H1 (cell line): Measurements from ENCODE around the gene UVRAG. TPM values are rescaled to one million over a fixed set of nuclear protein-coding genes. Genes with fewer than 3 reads are reported as not detected.

ENCODE experiments used
- CTCF ChIA-PET: fragments of 300-600 bp; sonication (Branson Sonifier 250); formaldehyde crosslinking; loops from one replicate; lab custom pipeline; 2021; ENCODE audit not compliant: partially characterized antibody; lab: Charles Lee
- POLR2A ChIA-PET: fragments of 300-600 bp; sonication (Branson Sonifier 250); formaldehyde crosslinking; loops from one replicate; lab custom pipeline; 2021; ENCODE audit warnings: inconsistent platforms; ENCODE audit not compliant: partially characterized antibody; lab: Charles Lee
- DNase-seq, 2 experiments: peaks; one replicate each; pipeline versions ENCODE4 v3.0.0 to v3.0.0-alpha.2; 2010 to 2022; ENCODE audit warnings: low spot score in 2 of 2, low read depth in 1 of 2, mixed read lengths in 1 of 2
- FAIRE-seq: peaks from 2 replicates; lab custom pipeline; 2011; peaks lifted over from hg19 to GRCh38; lab: Jason Lieb, UNC
- H2AFZ ChIP-seq: 2 replicates; pipeline ENCODE4 v1.8.1; 2012; ENCODE audit warnings: low read length, inconsistent platforms
- H2AK5ac ChIP-seq: 2 replicates; pipeline ENCODE4 v1.6.1; 2013; ENCODE audit warnings: low read depth, low read length
- H2BK120ac ChIP-seq: replicated peaks from 2 replicates; pipeline ENCODE3; 2013; ENCODE audit warnings: low read depth, low read length, inconsistent platforms
- H2BK12ac ChIP-seq: 2 replicates; pipeline ENCODE4 v1.6.1; 2013; ENCODE audit warnings: low read depth, low read length
- H2BK15ac ChIP-seq: 2 replicates; pipeline ENCODE4 v1.6.1; 2013; ENCODE audit warnings: low read length
- H2BK20ac ChIP-seq: 2 replicates; pipeline ENCODE4 v1.6.1; 2013; ENCODE audit warnings: low read length
- H2BK5ac ChIP-seq: 2 replicates; pipeline ENCODE4 v1.6.1; 2013; ENCODE audit warnings: low read depth, low read length
- H3K14ac ChIP-seq: 2 replicates; pipeline ENCODE4 v1.6.1; 2013; ENCODE audit warnings: inconsistent platforms; ENCODE audit not compliant: insufficient read length
- H3K18ac ChIP-seq: 2 replicates; pipeline ENCODE4 v1.6.1; 2013; ENCODE audit warnings: low read length; ENCODE audit errors: extremely low read depth
- H3K23ac ChIP-seq: 2 replicates; pipeline ENCODE4 v1.6.1; 2013; ENCODE audit warnings: inconsistent platforms; ENCODE audit not compliant: insufficient read length
- H3K23me2 ChIP-seq: 2 replicates; pipeline ENCODE4 v1.6.1; 2013; ENCODE audit warnings: low read depth, low read length
- H3K27ac ChIP-seq: 2 replicates; pipeline ENCODE4 v1.6.1; 2011; ENCODE audit warnings: low read depth, low read length, inconsistent platforms
- H3K27me3 ChIP-seq, 4 experiments: replicated peaks in 1 of 4; 1 replicate in 1 of 4; 2 replicates in 3 of 4; pipeline versions ENCODE4 v1.6.1 to v1.8.1; 2011 to 2013; ENCODE audit warnings: low read length in 3 of 4, mild to moderate bottlenecking in 3 of 4, inconsistent platforms in 2 of 4, mixed read lengths in 2 of 4, moderate library complexity in 1 of 4; ENCODE audit not compliant: control insufficient read depth in 3 of 4, insufficient read depth in 3 of 4; ENCODE audit errors: extremely low read depth in 1 of 4
- H3K36me3 ChIP-seq, 4 experiments: 2 replicates each; pipeline versions ENCODE4 v1.6.1 to v1.8.1; 2011 to 2013; ENCODE audit warnings: mild to moderate bottlenecking in 4 of 4, low read length in 3 of 4, moderate library complexity in 2 of 4, control low read depth in 1 of 4, inconsistent platforms in 1 of 4; ENCODE audit not compliant: insufficient read depth in 4 of 4, control insufficient read depth in 2 of 4
- H3K4ac ChIP-seq: replicated peaks from 2 replicates; pipeline ENCODE3; 2013; ENCODE audit warnings: low read length, low read depth, mixed read lengths, inconsistent platforms; ENCODE audit not compliant: insufficient read length
- H3K4me1 ChIP-seq, 4 experiments: replicated peaks in 1 of 4; 1 replicate in 1 of 4; 2 replicates in 3 of 4; pipeline versions ENCODE4 v1.6.1 to v1.8.1; 2011 to 2013; ENCODE audit warnings: low read length in 3 of 4, inconsistent platforms in 2 of 4, mixed read lengths in 1 of 4; ENCODE audit not compliant: insufficient read depth in 4 of 4, control insufficient read depth in 3 of 4
- H3K4me2 ChIP-seq, 2 experiments: 2 replicates each; pipeline versions ENCODE4 v1.6.1 to v1.8.1; 2011 to 2013; ENCODE audit warnings: low read depth in 2 of 2, low read length in 2 of 2, control low read depth in 1 of 2, inconsistent platforms in 1 of 2, mild to moderate bottlenecking in 1 of 2; ENCODE audit not compliant: insufficient read depth in 1 of 2
- H3K4me3 ChIP-seq, 4 experiments: fragments of 200-600, 300-600 bp in 1 of 4; sonication (generic), shearing (Covaris generic), sonication (Bioruptor Twin) in 1 of 4; 2 replicates each; pipeline versions ENCODE4 v1.5.1 to v1.8.1; 2011 to 2016; ENCODE audit warnings: low read length in 4 of 4, low read depth in 3 of 4, control low read depth in 2 of 4, inconsistent platforms in 2 of 4, mild to moderate bottlenecking in 2 of 4, mixed read lengths in 1 of 4, moderate library complexity in 1 of 4; ENCODE audit not compliant: insufficient read depth in 2 of 4; ENCODE audit errors: extremely low read depth in 1 of 4
- H3K56ac ChIP-seq: replicated peaks from 2 replicates; pipeline ENCODE3; 2013; ENCODE audit warnings: low read depth, mild to moderate bottlenecking, mixed read lengths, low read length, inconsistent platforms; ENCODE audit not compliant: insufficient read length
- H3K79me1 ChIP-seq: 2 replicates; pipeline ENCODE4 v1.6.1; 2013; ENCODE audit warnings: low read depth, low read length, control low read depth
- H3K79me2 ChIP-seq, 2 experiments: 2 replicates each; pipeline versions ENCODE4 v1.6.1 to v1.8.1; 2012 to 2013; ENCODE audit warnings: low read length in 2 of 2, mild to moderate bottlenecking in 2 of 2, inconsistent platforms in 1 of 2; ENCODE audit not compliant: insufficient read depth in 2 of 2, control insufficient read depth in 1 of 2
- H3K9ac ChIP-seq, 4 experiments: replicated peaks in 1 of 4; 1 replicate in 1 of 4; 2 replicates in 3 of 4; pipeline versions ENCODE4 v1.6.1 to v1.8.1; 2011 to 2013; ENCODE audit warnings: low read depth in 3 of 4, low read length in 3 of 4, control low read depth in 2 of 4, mild to moderate bottlenecking in 2 of 4, moderate library complexity in 2 of 4, inconsistent platforms in 1 of 4; ENCODE audit errors: extremely low read depth in 1 of 4
- H3K9me3 ChIP-seq, 2 experiments: 2 replicates each; pipeline versions ENCODE4 v1.6.1 to v1.8.1; 2012 to 2013; ENCODE audit warnings: mild to moderate bottlenecking in 2 of 2, moderate library complexity in 2 of 2, control low read depth in 1 of 2, inconsistent platforms in 1 of 2, low read depth in 1 of 2, low read length in 1 of 2, mixed read lengths in 1 of 2; ENCODE audit not compliant: insufficient read depth in 2 of 2
- H4K20me1 ChIP-seq, 2 experiments: replicated peaks in 1 of 2; 2 replicates each; pipeline versions ENCODE3 to v1.8.1; 2011 to 2013; ENCODE audit warnings: inconsistent platforms in 2 of 2, low read length in 2 of 2, mild to moderate bottlenecking in 1 of 2; ENCODE audit not compliant: insufficient read depth in 2 of 2, control insufficient read depth in 1 of 2
- H4K5ac ChIP-seq: 2 replicates; pipeline ENCODE4 v1.6.1; 2013; ENCODE audit warnings: low read length, low read depth, mixed read lengths, inconsistent platforms; ENCODE audit not compliant: insufficient read length
- H4K8ac ChIP-seq: 2 replicates; pipeline ENCODE4 v1.8.0; 2013; ENCODE audit warnings: mild to moderate bottlenecking, moderate library complexity, low read length, inconsistent platforms; ENCODE audit not compliant: insufficient read depth; ENCODE audit errors: extremely low read depth
- H4K91ac ChIP-seq: replicated peaks from 2 replicates; pipeline ENCODE3; 2013; ENCODE audit warnings: low read length, mixed read lengths, inconsistent platforms; ENCODE audit not compliant: insufficient read length
- BCL11A ChIP-seq, 2 experiments: IDR thresholded peaks; one replicate each; pipeline ENCODE4 v1.6.1; 2011; ENCODE audit warnings: low read depth in 2 of 2, low read length in 2 of 2, mild to moderate bottlenecking in 2 of 2
- EP300 ChIP-seq, 2 experiments: IDR thresholded peaks; 1 replicate in 1 of 2; 2 replicates in 1 of 2; pipeline ENCODE4 v1.6.1; 2011 to 2012; ENCODE audit warnings: low read depth in 2 of 2, low read length in 2 of 2, mild to moderate bottlenecking in 2 of 2, borderline replicate concordance in 1 of 2, inconsistent platforms in 1 of 2, moderate library complexity in 1 of 2
- KDM4A ChIP-seq: IDR thresholded peaks from one replicate; pipeline ENCODE4 v1.7.1; 2012; ENCODE audit warnings: low read depth, mild to moderate bottlenecking, moderate library complexity, low read length, inconsistent platforms; ENCODE audit not compliant: severe bottlenecking
- MAFK ChIP-seq: IDR thresholded peaks from 2 replicates; pipeline ENCODE4 v1.6.1; 2012; ENCODE audit warnings: low read depth, mild to moderate bottlenecking, improper control_type of control experiment, low read length
- RAD21 ChIP-seq, 2 experiments: IDR thresholded peaks in 1 of 2; conservative IDR thresholded peaks in 1 of 2; 2 replicates each; pipeline ENCODE4 v1.6.1; 2011; ENCODE audit warnings: low read depth in 2 of 2, low read length in 2 of 2, improper control_type of control experiment in 1 of 2, inconsistent platforms in 1 of 2, mild to moderate bottlenecking in 1 of 2, moderate library complexity in 1 of 2
- SIX5 ChIP-seq: IDR thresholded peaks from 2 replicates; pipeline ENCODE4 v1.6.1; 2011; ENCODE audit warnings: mild to moderate bottlenecking, low read depth, low read length
- TAF1 ChIP-seq: IDR thresholded peaks from 2 replicates; pipeline ENCODE4 v1.6.1; 2011; ENCODE audit warnings: mild to moderate bottlenecking, low read depth, low read length
- TCF12 ChIP-seq: IDR thresholded peaks from 2 replicates; pipeline ENCODE4 v1.6.1; 2011; ENCODE audit warnings: low read depth, mild to moderate bottlenecking, low read length
- ZNF274 ChIP-seq: IDR thresholded peaks from 2 replicates; pipeline ENCODE4 v1.7.0; 2012; ENCODE audit warnings: low read length, borderline replicate concordance; ENCODE audit errors: extremely low read depth
- polyA plus RNA-seq, 7 experiments: library from polyadenylated mRNA; depleted of rRNA in 3 of 7; stranded (reverse) in 5 of 7; unstranded in 2 of 7; fragments of >200 nt in 5 of 7; fragments of 200-250 nt in 2 of 7; gene quantifications; 1 replicate in 5 of 7; 2 replicates in 1 of 7; 4 replicates in 1 of 7; pipeline versions ENCODE4 v1.2.1 to v1.2.3, GENCODE V29; 2011 to 2013; ENCODE audit warnings: missing spikeins in 2 of 7, mixed read lengths in 2 of 7
- total RNA-seq: library from RNA; stranded (reverse); fragmentation: NEBNext Ultra II Directional; extraction: Animal tissue kit (Norgen Biotek cat#: 25700); gene quantifications from 2 replicates; pipeline ENCODE4 v1.2.1, GENCODE V29; 2021

UVRAG gene
- total and polyA plus RNA-seq, 2 of the 8 experiments (the other 6 are each of a cell fraction or from before 2014, with no cell fraction given), result 5.5 to 14.7 TPM

DNA sequence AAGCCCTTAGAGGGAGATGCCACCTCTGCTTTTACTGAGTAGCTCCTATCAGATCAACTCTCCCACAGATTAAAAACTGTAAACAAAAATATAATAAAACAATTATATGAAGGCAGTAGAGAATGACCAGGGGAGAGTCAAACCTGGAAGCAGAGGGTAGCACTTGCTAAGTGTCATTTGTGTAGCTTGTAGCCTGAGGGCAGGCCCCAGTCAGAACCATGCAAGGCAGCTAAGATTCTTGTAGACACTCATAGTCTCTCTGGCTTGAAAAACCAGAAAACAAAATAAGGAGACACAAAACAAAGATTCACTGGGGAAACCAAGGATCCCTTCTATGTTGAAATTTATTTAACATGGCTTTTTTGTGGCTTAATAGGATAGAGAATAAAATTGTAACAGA is 280.9 kb downstream of the UVRAG start:
- Histone ChIP-seq H3K79me2 (no peaks in the 10 kb centered on the region), H3K56ac (no peak overlapping the region), H2BK120ac (no peak overlapping the region), H3K4me1 (peaks cover 0 to 2% (median 0%) of the 10 kb centered on the region in 4 experiments; a peak in 1 of 7 replicates), H3K18ac (no peak overlapping the region), H4K8ac (no peak overlapping the region), H2BK20ac (no peak overlapping the region), H3K27ac (no peak overlapping the region), H3K23ac (no peak overlapping the region), H3K4ac (no peak overlapping the region), H2BK5ac (no peak overlapping the region), H3K27me3 (no peaks in the 10 kb centered on the region), H4K5ac (no peak overlapping the region), H3K23me2 (no peaks in the 10 kb centered on the region), H2BK12ac (no peak overlapping the region), H2AK5ac (no peak overlapping the region), H3K14ac (no peak overlapping the region), H2BK15ac (no peak overlapping the region), H2AFZ (no peak overlapping the region), H4K91ac (no peak overlapping the region), H3K9me3 (no peaks in the 10 kb centered on the region), H3K79me1 (no peaks in the 10 kb centered on the region), H3K36me3 (no peaks in the 10 kb centered on the region), H3K4me2 (no peak overlapping the region), H3K4me3 (no peak overlapping the region), H4K20me1 (no peaks in the 10 kb centered on the region), H3K9ac (no peak overlapping the region)
- ChIA-PET CTCF (interaction anchor here (0.7 to 1.0 kb wide), 3 partner anchors 14 to 56 kb away, joined by 3 to 4 read pairs (median 3); no protein-coding TSS in a partner anchor), POLR2A (interaction anchor here (1.5 kb wide), 1 partner anchor 9 kb away, joined by 3 read pairs; no protein-coding TSS in a partner anchor)
- TF ChIP-seq SIX5 (no peak), KDM4A (no peak), BCL11A (IDR thresholded peaks at IDR 0.05; ENCODE audit: low read depth in 2 of 2, low read length in 2 of 2) (no peak), TAF1 (no peak), EP300 (IDR thresholded peaks at IDR 0.05; ENCODE audit: borderline replicate concordance in 1 of 2, low read depth in 2 of 2, low read length in 2 of 2) (no peak), ZNF274 (no peak), RAD21 (IDR thresholded peaks at IDR 0.05 in 1 of 2, conservative IDR thresholded peaks at IDR 0.05 in 1 of 2; ENCODE audit: low read depth in 2 of 2, low read length in 2 of 2) (no peak), MAFK (no peak), TCF12 (no peak)
- no peak for FAIRE-seq
- no peak for DNase-seq
